Panc1 (cell line): ENCODE measurements around the gene ASPRV1. TPM values are rescaled to one million over a fixed set of nuclear protein-coding genes. Genes with fewer than 3 reads are reported as not detected.

ENCODE experiments used
- ATAC-seq: fragments of 200-7000 bp; cut with Tn5 transposase; 2 replicates; pipeline ENCODE4 v1.9.1; 2020; ENCODE audit warnings: mild to moderate bottlenecking, moderate library complexity
- BruUV-seq: library from RNA; stranded (reverse); fragments of 400-500 nt; replicated peaks from 2 replicates; lab custom pipeline; 2021; lab: Mats Ljungman, UMichigan
- CTCF ChIA-PET: fragments of 300-600 bp; sonication (Branson Sonifier 250); formaldehyde crosslinking; loops from one replicate; lab custom pipeline; 2022; ENCODE audit warnings: antibody characterized with exemption; lab: Charles Lee
- POLR2A ChIA-PET: fragments of 300-600 bp; sonication (Branson Sonifier 250); formaldehyde crosslinking; loops from one replicate; lab custom pipeline; 2022; ENCODE audit warnings: antibody characterized with exemption; lab: Charles Lee
- DNase-seq: peaks from one replicate; pipeline ENCODE4 v3.0.0-alpha.2; 2010; ENCODE audit warnings: low read depth, low spot score
- H3K27ac ChIP-seq: 2 replicates; pipeline ENCODE4 v1.5.1; 2011; ENCODE audit warnings: mild to moderate bottlenecking, low read length, inconsistent platforms
- H3K27me3 ChIP-seq: fragments of 200-500 bp; sonication (Bioruptor generic); 2 replicates; pipeline ENCODE4 v1.6.0; 2014; ENCODE audit warnings: low read length, inconsistent platforms; ENCODE audit not compliant: control insufficient read depth, insufficient read depth
- H3K36me3 ChIP-seq: fragments of 200-500 bp; sonication (Bioruptor generic); 2 replicates; pipeline ENCODE4 v1.5.1; 2014; ENCODE audit warnings: inconsistent platforms, mild to moderate bottlenecking, low read length, moderate library complexity; ENCODE audit not compliant: control insufficient read depth, insufficient read depth
- H3K4me1 ChIP-seq: 2 replicates; pipeline ENCODE4 v1.5.1; 2011; ENCODE audit warnings: inconsistent platforms, mild to moderate bottlenecking, low read length, moderate library complexity; ENCODE audit not compliant: control insufficient read depth, insufficient read depth
- H3K4me3 ChIP-seq, 2 experiments: 2 replicates each; pipeline ENCODE4 v1.5.1; 2011 to 2012; ENCODE audit warnings: low read depth in 2 of 2, low read length in 2 of 2, mild to moderate bottlenecking in 2 of 2, inconsistent platforms in 1 of 2, moderate library complexity in 1 of 2
- H3K9me3 ChIP-seq: fragments of 200-500 bp; sonication (Bioruptor generic); 2 replicates; pipeline ENCODE4 v1.5.1; 2014; ENCODE audit warnings: low read depth, mild to moderate bottlenecking, inconsistent platforms, low read length, moderate library complexity; ENCODE audit not compliant: control insufficient read depth, insufficient read depth
- CTCF ChIP-seq: fragments of 450-650 bp; IDR thresholded peaks from 2 replicates; pipeline ENCODE4 v1.5.1; 2017; ENCODE audit warnings: mild to moderate bottlenecking
- POLR2AphosphoS5 ChIP-seq: IDR thresholded peaks from 2 replicates; pipeline ENCODE4 v1.6.1; 2012; ENCODE audit warnings: mild to moderate bottlenecking, low read depth, low read length, moderate library complexity
- SIN3A ChIP-seq: IDR thresholded peaks from 2 replicates; pipeline ENCODE4 v1.6.1; 2012; ENCODE audit warnings: low read depth, mild to moderate bottlenecking, low read length, moderate library complexity, borderline replicate concordance; ENCODE audit not compliant: insufficient read depth
- TCF7L2 ChIP-seq: IDR thresholded peaks from 2 replicates; pipeline ENCODE4 v1.6.1; 2011; ENCODE audit warnings: mild to moderate bottlenecking, low read depth, low read length, inconsistent platforms
- in situ Hi-C: cut with HindIII; loops from 2 replicates; pipeline ENCODE4 v1.10.0; 2016; ENCODE audit warnings: low sequenced_read_pairs, low pct_unique_long_range_greater_than_20kb
- intact Hi-C: fragments of 100-400 bp; cut with micrococcal nuclease; formaldehyde crosslinking; loops from one replicate; pipeline ENCODE4 v1.10.0; 2022; ENCODE audit not compliant: unreplicated experiment
- total RNA-seq: library from RNA; stranded (reverse); gene quantifications from one replicate; pipeline ENCODE4 v1.2.1, GENCODE V29; 2021; ENCODE audit not compliant: unreplicated experiment
- TF ChIP-seq, protein P1 (sequence below), 2 experiments: IDR thresholded peaks; 2 replicates each; pipeline ENCODE4 v1.6.1; 2011 to 2012; ENCODE audit warnings: low read depth in 2 of 2, control low read depth in 1 of 2, low read length in 1 of 2, mild to moderate bottlenecking in 1 of 2, moderate library complexity in 1 of 2; ENCODE audit not compliant: insufficient read depth in 1 of 2

ASPRV1 gene
- total RNA-seq, 1 experiment from 2014 or later: 0.21 TPM

- intact Hi-C loops: no loop called here
- no peaks in the 10 kb centered on the region for H3K27me3 ChIP-seq
- BruUV-seq: no TSS peak
- H3K4me1 ChIP-seq: no peaks in the 10 kb centered on the region; the same call in 1 of the 2 replicates
- no peak for ATAC-seq
- H3K27ac ChIP-seq: no peak overlapping the region
- H3K36me3 ChIP-seq: no peaks in the 10 kb centered on the region
- in situ Hi-C loops: no loop called here
- DNase-seq: no peak
- POLR2A ChIA-PET: interaction anchor here (0.6 kb wide), 1 partner anchor 214 kb away, joined by 3 read pairs; no protein-coding TSS in a partner anchor
- H3K9me3 ChIP-seq: no peaks in the 10 kb centered on the region
- CTCF ChIA-PET: no interaction called here
- TF ChIP-seq SIN3A (no peak), POLR2AphosphoS5 (no peak), TCF7L2 (no peak), CTCF (no peak)
- TF ChIP-seq, protein P1, sequence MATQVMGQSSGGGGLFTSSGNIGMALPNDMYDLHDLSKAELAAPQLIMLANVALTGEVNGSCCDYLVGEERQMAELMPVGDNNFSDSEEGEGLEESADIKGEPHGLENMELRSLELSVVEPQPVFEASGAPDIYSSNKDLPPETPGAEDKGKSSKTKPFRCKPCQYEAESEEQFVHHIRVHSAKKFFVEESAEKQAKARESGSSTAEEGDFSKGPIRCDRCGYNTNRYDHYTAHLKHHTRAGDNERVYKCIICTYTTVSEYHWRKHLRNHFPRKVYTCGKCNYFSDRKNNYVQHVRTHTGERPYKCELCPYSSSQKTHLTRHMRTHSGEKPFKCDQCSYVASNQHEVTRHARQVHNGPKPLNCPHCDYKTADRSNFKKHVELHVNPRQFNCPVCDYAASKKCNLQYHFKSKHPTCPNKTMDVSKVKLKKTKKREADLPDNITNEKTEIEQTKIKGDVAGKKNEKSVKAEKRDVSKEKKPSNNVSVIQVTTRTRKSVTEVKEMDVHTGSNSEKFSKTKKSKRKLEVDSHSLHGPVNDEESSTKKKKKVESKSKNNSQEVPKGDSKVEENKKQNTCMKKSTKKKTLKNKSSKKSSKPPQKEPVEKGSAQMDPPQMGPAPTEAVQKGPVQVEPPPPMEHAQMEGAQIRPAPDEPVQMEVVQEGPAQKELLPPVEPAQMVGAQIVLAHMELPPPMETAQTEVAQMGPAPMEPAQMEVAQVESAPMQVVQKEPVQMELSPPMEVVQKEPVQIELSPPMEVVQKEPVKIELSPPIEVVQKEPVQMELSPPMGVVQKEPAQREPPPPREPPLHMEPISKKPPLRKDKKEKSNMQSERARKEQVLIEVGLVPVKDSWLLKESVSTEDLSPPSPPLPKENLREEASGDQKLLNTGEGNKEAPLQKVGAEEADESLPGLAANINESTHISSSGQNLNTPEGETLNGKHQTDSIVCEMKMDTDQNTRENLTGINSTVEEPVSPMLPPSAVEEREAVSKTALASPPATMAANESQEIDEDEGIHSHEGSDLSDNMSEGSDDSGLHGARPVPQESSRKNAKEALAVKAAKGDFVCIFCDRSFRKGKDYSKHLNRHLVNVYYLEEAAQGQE (IDR thresholded peaks at IDR 0.05; ENCODE audit: insufficient read depth in 1 of 2, low read depth in 2 of 2, low read length in 1 of 2): no peak
- no peak overlapping the region for H3K4me3 ChIP-seq
These were observed 3.0 kb upstream of the ASPRV1 start for GRCh38 chr2:69964353-69964841.

DNA sequence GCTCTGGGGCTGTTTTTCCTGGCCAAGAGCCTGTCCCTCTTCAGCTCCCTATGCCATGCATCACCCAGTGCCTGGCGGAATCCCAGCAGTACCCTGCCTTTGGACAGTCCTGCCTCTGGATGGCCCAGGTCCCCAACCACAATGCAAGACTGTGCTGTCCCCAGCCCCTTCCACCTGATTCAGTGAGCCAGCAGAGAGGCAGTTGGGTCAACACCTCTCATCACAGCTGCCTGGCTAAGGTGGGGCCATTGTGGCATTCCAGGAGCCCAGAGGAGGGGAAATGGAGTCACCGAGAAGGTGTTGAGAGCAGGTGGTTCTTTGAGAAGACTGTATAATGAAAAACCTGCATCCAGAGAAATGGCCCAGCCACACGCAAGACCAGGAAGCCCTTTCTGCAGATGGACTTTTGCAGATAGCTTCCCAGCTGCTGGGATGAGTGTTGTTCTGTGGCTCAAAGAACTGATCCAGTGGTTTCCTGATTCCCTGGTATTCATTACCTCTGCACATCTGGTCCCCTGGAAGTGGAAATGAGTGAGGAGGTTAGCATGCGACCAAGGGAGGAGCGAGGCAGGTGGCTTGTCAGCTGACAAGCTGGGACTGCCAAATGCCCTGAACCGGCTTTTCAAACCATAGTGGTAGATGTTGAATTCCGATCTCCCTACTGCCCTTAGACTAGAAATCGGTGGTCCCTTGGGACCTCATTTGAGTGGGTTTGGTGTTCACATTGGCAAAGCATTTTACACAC lies 1.7 kb upstream of the ASPRV1 start:
- Histone ChIP-seq H3K27ac (no peak overlapping the region), H3K9me3 (no peaks in the 10 kb centered on the region), H3K27me3 (no peaks in the 10 kb centered on the region), H3K4me3 (no peak overlapping the region), H3K36me3 (no peaks in the 10 kb centered on the region), H3K4me1 (no peaks in the 10 kb centered on the region; the same call in 1 of the 2 replicates)
- in situ Hi-C loops (no loop called here), intact Hi-C loops (no loop called here)
- no peak for TF ChIP-seq CTCF
- no peak for TF ChIP-seq TCF7L2
- TF ChIP-seq, protein P1 (IDR thresholded peaks at IDR 0.05; ENCODE audit: insufficient read depth in 1 of 2, low read depth in 2 of 2, low read length in 1 of 2): no peak
- no peak for TF ChIP-seq SIN3A
- no peak for TF ChIP-seq POLR2AphosphoS5
- no peak for DNase-seq
- ATAC-seq: no peak
- no TSS peak for BruUV-seq
- CTCF ChIA-PET: no interaction called here
- POLR2A ChIA-PET: no interaction called here
